K562 (cell line): ENCODE results near the gene TENM4. TPM values are rescaled to one million over a fixed set of nuclear protein-coding genes. Genes with fewer than 3 reads are reported as not detected.

Experiments used
- ATAC-seq: fragments of 200-7000 bp; cut with Tn5 transposase; 3 replicates; pipeline ENCODE4 v1.9.1; 2020; ENCODE audit warnings: moderate library complexity
- BruUV-seq: library from RNA; stranded (reverse); fragments of 400-500 nt; replicated peaks from 2 replicates; lab custom pipeline; 2021; lab: Mats Ljungman, UMichigan
- CTCF ChIA-PET: fragments of 300-600 bp; formaldehyde crosslinking; extraction: SDS; loops from one replicate; lab custom pipeline; 2021; ENCODE audit warnings: low intra/inter-chr PET ratio; lab: Yijun Ruan, JAX
- POLR2A ChIA-PET: fragments of 300-600, 350-650 bp; sonication (Branson Sonifier 250); formaldehyde crosslinking; extraction: SDS; loops from one replicate; lab custom pipeline; 2021; ENCODE audit warnings: antibody characterized with exemption, inconsistent platforms; lab: Yijun Ruan, JAX
- DNase-seq, 4 experiments: peaks; one replicate each; pipeline versions ENCODE4 v3.0.0 to v3.0.0-alpha.2; 2011 to 2018; ENCODE audit warnings: low spot score in 3 of 4, mixed read lengths in 3 of 4; ENCODE audit errors: extremely low read depth in 1 of 4
- FAIRE-seq: peaks from 2 replicates; lab custom pipeline; 2011; peaks lifted over from hg19 to GRCh38; lab: Jason Lieb, UNC
- H2AFZ ChIP-seq: 2 replicates; pipeline ENCODE4 v1.6.0; 2011; ENCODE audit warnings: low read depth, low read length, control low read depth, inconsistent platforms
- H3K27ac ChIP-seq: fragments of 200-600 bp; 3 replicates; pipeline ENCODE4 v1.8.0; 2011; ENCODE audit warnings: low read depth, mild to moderate bottlenecking, control low read depth, inconsistent platforms, low read length, moderate library complexity, mixed read lengths; ENCODE audit errors: extremely low read depth
- H3K27me3 ChIP-seq, 2 experiments: fragments of 300-600 bp in 1 of 2; 2 replicates in 1 of 2; 3 replicates in 1 of 2; pipeline versions ENCODE4 v1.6.0 to v1.8.0; 2011; ENCODE audit warnings: inconsistent platforms in 2 of 2, low read length in 2 of 2, mild to moderate bottlenecking in 1 of 2, mixed read lengths in 1 of 2, moderate library complexity in 1 of 2; ENCODE audit not compliant: control insufficient read depth in 2 of 2, insufficient read depth in 2 of 2
- H3K36me3 ChIP-seq: fragments of 300-600 bp; 3 replicates; pipeline ENCODE4 v1.8.0; 2011; ENCODE audit warnings: mild to moderate bottlenecking, low read length, inconsistent platforms; ENCODE audit not compliant: control insufficient read depth, insufficient read depth
- H3K4me1 ChIP-seq, 2 experiments: fragments of 200-600 bp in 1 of 2; replicated peaks in 1 of 2; 2 replicates in 1 of 2; 3 replicates in 1 of 2; pipeline versions ENCODE4 v1.5.1 to v1.8.0; 2011; ENCODE audit warnings: inconsistent platforms in 2 of 2, low read length in 2 of 2, mild to moderate bottlenecking in 1 of 2, mixed read lengths in 1 of 2, moderate library complexity in 1 of 2; ENCODE audit not compliant: control insufficient read depth in 2 of 2, insufficient read depth in 2 of 2
- H3K4me2 ChIP-seq: 2 replicates; pipeline ENCODE4 v1.6.1; 2011; ENCODE audit warnings: low read length, control low read depth, inconsistent platforms, mixed read lengths; ENCODE audit not compliant: insufficient read depth
- H3K4me3 ChIP-seq: fragments of 200-600 bp; sonication (generic), shearing (Covaris generic); 2 replicates; pipeline ENCODE4 v1.5.1; 2016; ENCODE audit warnings: control low read depth, inconsistent platforms
- H3K79me2 ChIP-seq: fragments of 200-600 bp; 3 replicates; pipeline ENCODE4 v1.8.0; 2011; ENCODE audit warnings: low read length, inconsistent platforms; ENCODE audit not compliant: control insufficient read depth, insufficient read depth
- H3K9ac ChIP-seq, 2 experiments: 2 replicates each; pipeline versions ENCODE4 v1.6.0 to v1.6.1; 2011; ENCODE audit warnings: low read depth in 2 of 2, low read length in 2 of 2, control low read depth in 1 of 2, inconsistent platforms in 1 of 2, mild to moderate bottlenecking in 1 of 2, mixed read lengths in 1 of 2; ENCODE audit not compliant: insufficient read depth in 1 of 2
- H3K9me1 ChIP-seq: one replicate; pipeline ENCODE4 v1.6.0; 2011; ENCODE audit warnings: inconsistent platforms, mild to moderate bottlenecking, low read length, moderate library complexity; ENCODE audit not compliant: control insufficient read depth, insufficient read depth
- H3K9me3 ChIP-seq: replicated peaks from 2 replicates; pipeline ENCODE4 v1.5.1; 2011; ENCODE audit warnings: low read depth, low read length, inconsistent platforms; ENCODE audit not compliant: control insufficient read depth, insufficient read depth
- H4K20me1 ChIP-seq: replicated peaks from 2 replicates; pipeline ENCODE4 v1.6.1; 2011; ENCODE audit warnings: low read length, inconsistent platforms, mixed read lengths; ENCODE audit not compliant: control insufficient read depth, insufficient read depth
- ATF7 ChIP-seq: fragments of 450-650 bp; IDR thresholded peaks from 2 replicates; pipeline ENCODE4 v1.7.1; 2014; ENCODE audit warnings: mild to moderate bottlenecking, moderate library complexity
- BCL6 ChIP-seq: fragments of 250-450 bp; sonication (Bioruptor Pico); IDR thresholded peaks from 2 replicates; pipeline ENCODE4 v1.4.0; 2020
- ELK1 ChIP-seq: sonication (generic); formaldehyde crosslinking; IDR thresholded peaks from 2 replicates; pipeline ENCODE4 v1.8.1; 2022; ENCODE audit warnings: missing genetic modification reagents
- GABPB1 ChIP-seq: sonication (generic); formaldehyde crosslinking; IDR thresholded peaks from 2 replicates; pipeline ENCODE4 v1.8.0; 2022; ENCODE audit warnings: mild to moderate bottlenecking, missing genetic modification reagents
- PTTG1 ChIP-seq: fragments of 450-650 bp; IDR thresholded peaks from 2 replicates; pipeline ENCODE4 v1.6.1; 2016; ENCODE audit warnings: low read depth, mild to moderate bottlenecking, missing genetic modification characterization, missing compliant biosample characterization
- RNF2 ChIP-seq: sonication (generic); IDR thresholded peaks from 2 replicates; pipeline ENCODE4 v1.6.1; 2016
- SRF ChIP-seq, 2 experiments: fragments of 250-450, 450-650 bp in 1 of 2; sonication (Bioruptor Pico) in 1 of 2; sonication (generic) in 1 of 2; formaldehyde crosslinking; IDR thresholded peaks; 2 replicates each; pipeline versions ENCODE4 v1.5.0 to v1.5.1; 2020 to 2022; ENCODE audit warnings: mild to moderate bottlenecking in 1 of 2, missing genetic modification reagents in 1 of 2
- TFE3 ChIP-seq: fragments of 450-650 bp; formaldehyde crosslinking; IDR thresholded peaks from 2 replicates; pipeline ENCODE4 v1.4.0; 2020; ENCODE audit warnings: mild to moderate bottlenecking, mixed read lengths
- ZKSCAN8 ChIP-seq: fragments of 200-800 bp; sonication (Bioruptor generic); IDR thresholded peaks from 2 replicates; pipeline ENCODE4 v1.6.1; 2016; ENCODE audit warnings: missing genetic modification characterization, missing compliant biosample characterization
- ZNF253 ChIP-seq: fragments of 250-450 bp; sonication (Bioruptor Pico); conservative IDR thresholded peaks from 2 replicates; pipeline ENCODE4 v1.6.1; 2021; ENCODE audit warnings: mild to moderate bottlenecking
- ZNF274 ChIP-seq: IDR thresholded peaks from 2 replicates; pipeline ENCODE4 v1.6.1; 2011; ENCODE audit warnings: low read depth, mild to moderate bottlenecking, low read length, moderate library complexity, borderline replicate concordance
- ZNF41 ChIP-seq: fragments of 250-450 bp; sonication (Bioruptor Pico); conservative IDR thresholded peaks from 2 replicates; pipeline ENCODE4 v1.4.0; 2020; ENCODE audit warnings: mild to moderate bottlenecking
- ZNF639 ChIP-seq, 2 experiments: fragments of 200-800 bp in 1 of 2; sonication (Bioruptor generic) in 1 of 2; sonication (generic) in 1 of 2; formaldehyde crosslinking in 1 of 2; IDR thresholded peaks in 1 of 2; conservative IDR thresholded peaks in 1 of 2; 2 replicates each; pipeline versions ENCODE4 v1.5.0 to v1.6.1; 2016 to 2020; ENCODE audit warnings: missing compliant biosample characterization in 1 of 2, missing genetic modification characterization in 1 of 2, missing genetic modification reagents in 1 of 2
- WGBS: fragments of 100-300 bp; shearing (Covaris generic); methylation state at CpG from one replicate; pipeline ENCODE4 v1.1.6; 2016; ENCODE audit warnings: low coverage, mixed read lengths; ENCODE audit not compliant: insufficient coverage; ENCODE audit errors: missing lambda C conversion rate; 5-methylcytosine and 5-hydroxymethylcytosine counted together
- in situ Hi-C: fragments of 300-500 bp; cut with MboI; formaldehyde crosslinking; loops from 4 replicates; pipeline ENCODE4 v1.15.0; 2018; ENCODE audit warnings: inconsistent platforms, mixed read lengths
- intact Hi-C: fragments of 100-400 bp; cut with micrococcal nuclease; formaldehyde crosslinking; loops from 2 replicates; pipeline ENCODE4 v1.14.2; 2022
- polyA plus RNA-seq, 8 experiments: library from polyadenylated mRNA; depleted of rRNA in 4 of 8; stranded (reverse) in 5 of 8; unstranded in 3 of 8; fragments of >200 nt; fragmentation: Nextera tagmentation in 2 of 8; fragmentation: Illumina TruSeq in 1 of 8; extraction: Ambion mirVana in 2 of 8; extraction: Trizol in 1 of 8; gene quantifications; 2 replicates each; pipeline versions ENCODE4 v1.2.1 to v1.2.3, GENCODE V29; 2011 to 2014; ENCODE audit warnings: inconsistent platforms in 1 of 8, missing spikeins in 1 of 8
- total RNA-seq, 7 experiments: library from RNA; depleted of rRNA in 6 of 7; stranded (reverse); fragments of >200 nt in 6 of 7; fragmentation: Illumina TruSeq in 2 of 7; extraction: Trizol in 2 of 7; gene quantifications; 2 replicates each; pipeline versions ENCODE4 v1.2.1 to v1.2.3, GENCODE V29; 2011 to 2021; ENCODE audit warnings: low replicate concordance in 1 of 7
- TF ChIP-seq, protein P1 (sequence below): IDR thresholded peaks from 2 replicates; pipeline ENCODE4 v1.6.1; 2012; ENCODE audit warnings: low read depth, low read length, improper control_type of control experiment, borderline replicate concordance

The TENM4 gene
- total and polyA plus RNA-seq, 9 of the 15 experiments (the other 6 are each of a cell fraction or from before 2014, with no cell fraction given), result 0.16 TPM; not detected in 8

DNA sequence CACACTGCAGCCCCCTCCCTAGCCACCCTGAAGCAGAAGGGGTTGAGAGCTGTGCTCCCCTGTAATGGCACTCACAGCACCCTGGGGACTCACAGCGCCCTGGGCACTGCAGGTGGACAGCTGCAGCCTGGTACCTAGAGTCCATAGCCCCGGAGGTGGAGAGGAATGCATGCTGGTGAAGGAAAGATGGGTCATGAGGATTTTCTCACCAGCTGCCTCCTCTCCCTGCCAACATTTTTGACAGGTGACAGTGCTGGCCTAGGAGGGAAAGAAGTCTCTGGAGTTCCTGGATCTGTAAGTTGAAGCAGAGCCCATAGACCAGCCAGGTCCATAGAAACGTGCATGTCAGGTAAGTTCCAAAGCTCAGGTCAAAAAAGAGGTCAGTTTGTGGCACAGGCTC is 330.5 kb downstream of the TENM4 start (continued):
- TF ChIP-seq TFE3 (CRISPR knock-in tag), result no peak
- no peak for TF ChIP-seq ELK1 (CRISPR knock-in tag)
- TF ChIP-seq GABPB1 (CRISPR knock-in tag), result no peak
- no peak for TF ChIP-seq ZNF253

GRCh38 chr11:79108851-79109250 is 332.0 kb downstream of the TENM4 start:
- Histone ChIP-seq H3K79me2 (no peaks in the 10 kb centered on the region), H3K4me1 (no peaks in the 10 kb centered on the region), H3K4me2 (no peak overlapping the region), H2AFZ (no peak overlapping the region), H3K36me3 (no peaks in the 10 kb centered on the region), H3K9me3 (no peaks in the 10 kb centered on the region), H4K20me1 (no peaks in the 10 kb centered on the region), H3K9me1 (no peaks in the 10 kb centered on the region), H3K27ac (no peak overlapping the region), H3K4me3 (no peak overlapping the region), H3K9ac (no peak overlapping the region), H3K27me3 (peaks cover 0 to 5% of the 10 kb centered on the region in 2 experiments; a peak in 1 of 5 replicates)
- ChIA-PET CTCF (no interaction called here), POLR2A (no interaction called here)
- intact Hi-C loops (no loop called here), in situ Hi-C loops (no loop called here)
- WGBS, result under 1% methylated on average over 6 of the region's 7 CpGs
- no peak for FAIRE-seq
- no TSS peak for BruUV-seq
- DNase-seq, result no peak
- ATAC-seq, result no peak
- no peak for TF ChIP-seq BCL6 (CRISPR knock-in tag)
- TF ChIP-seq, protein P1, sequence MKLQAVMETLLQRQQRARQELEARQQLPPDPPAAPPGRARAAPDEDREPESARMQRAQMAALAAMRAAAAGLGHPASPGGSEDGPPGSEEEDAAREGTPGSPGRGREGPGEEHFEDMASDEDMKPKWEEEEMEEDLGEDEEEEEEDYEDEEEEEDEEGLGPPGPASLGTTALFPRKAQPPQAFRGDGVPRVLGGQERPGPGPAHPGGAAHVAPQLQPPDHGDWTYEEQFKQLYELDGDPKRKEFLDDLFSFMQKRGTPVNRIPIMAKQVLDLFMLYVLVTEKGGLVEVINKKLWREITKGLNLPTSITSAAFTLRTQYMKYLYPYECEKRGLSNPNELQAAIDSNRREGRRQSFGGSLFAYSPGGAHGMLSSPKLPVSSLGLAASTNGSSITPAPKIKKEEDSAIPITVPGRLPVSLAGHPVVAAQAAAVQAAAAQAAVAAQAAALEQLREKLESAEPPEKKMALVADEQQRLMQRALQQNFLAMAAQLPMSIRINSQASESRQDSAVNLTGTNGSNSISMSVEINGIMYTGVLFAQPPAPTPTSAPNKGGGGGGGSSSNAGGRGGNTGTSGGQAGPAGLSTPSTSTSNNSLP, result no peak
- TF ChIP-seq ZNF274, result no peak
- TF ChIP-seq ZKSCAN8, result no peak
- no peak for TF ChIP-seq ZNF41 (CRISPR knock-in tag)
- TF ChIP-seq PTTG1 (tag), result no peak
- TF ChIP-seq RNF2, result no peak
- no peak for TF ChIP-seq ATF7
- no peak for TF ChIP-seq SRF (CRISPR knock-in tag; IDR thresholded peaks at IDR 0.05)
- TF ChIP-seq ZNF639 (CRISPR knock-in tag; conservative IDR thresholded peaks at IDR 0.05 in 1 of 2, IDR thresholded peaks at IDR 0.05 in 1 of 2), result no peak
